Fibroblast of lung (primary cell): ENCODE measurements around the gene BLZF1. TPM values are rescaled to one million over a fixed set of nuclear protein-coding genes. Genes with fewer than 3 reads are reported as not detected.

Source experiments
- DNase-seq, 2 donors: peaks; one replicate each; pipeline versions ENCODE4 v3.0.0 to v3.0.0-alpha.2; 2010; ENCODE audit warnings: low read depth in 2 of 2
- H2AFZ ChIP-seq: 2 replicates; pipeline ENCODE4 v1.5.1; 2012; ENCODE audit warnings: low read length, control low read depth, inconsistent platforms
- H3K27ac ChIP-seq: 2 replicates; pipeline ENCODE4 v1.5.1; 2011; ENCODE audit warnings: low read length, control low read depth; ENCODE audit not compliant: insufficient read depth
- H3K27me3 ChIP-seq: 2 replicates; pipeline ENCODE4 v1.5.1; 2011; ENCODE audit warnings: mild to moderate bottlenecking, low read length; ENCODE audit not compliant: control insufficient read depth, insufficient read depth
- H3K36me3 ChIP-seq: 2 replicates; pipeline ENCODE4 v1.5.1; 2011; ENCODE audit warnings: low read length; ENCODE audit not compliant: control insufficient read depth, insufficient read depth
- H3K4me1 ChIP-seq: 2 replicates; pipeline ENCODE4 v1.5.1; 2011; ENCODE audit warnings: low read length; ENCODE audit not compliant: control insufficient read depth, insufficient read depth; ENCODE audit errors: extremely low read depth
- H3K4me2 ChIP-seq: 2 replicates; pipeline ENCODE4 v1.5.1; 2011; ENCODE audit warnings: low read length, control low read depth; ENCODE audit not compliant: insufficient read depth; ENCODE audit errors: extremely low read depth
- H3K4me3 ChIP-seq, 4 experiments: fragments of 200-600 bp in 1 of 4; sonication (generic) in 1 of 4; replicated peaks in 1 of 4; 2 replicates each; pipeline ENCODE4 v1.5.1; 2011 to 2016; ENCODE audit warnings: low read length in 4 of 4, low read depth in 3 of 4, mild to moderate bottlenecking in 3 of 4, control low read depth in 2 of 4, inconsistent platforms in 1 of 4, mixed read lengths in 1 of 4; ENCODE audit not compliant: insufficient read depth in 1 of 4; ENCODE audit errors: control extremely low read depth in 1 of 4
- H3K79me2 ChIP-seq: 2 replicates; pipeline ENCODE4 v1.5.1; 2012; ENCODE audit warnings: mild to moderate bottlenecking, low read length, inconsistent platforms; ENCODE audit not compliant: control insufficient read depth, insufficient read depth
- H3K9ac ChIP-seq: 2 replicates; pipeline ENCODE4 v1.5.1; 2011; ENCODE audit warnings: mild to moderate bottlenecking, low read length, control low read depth; ENCODE audit not compliant: insufficient read depth
- H3K9me3 ChIP-seq: 2 replicates; pipeline ENCODE4 v1.5.1; 2012; ENCODE audit warnings: low read depth, low read length; ENCODE audit not compliant: control insufficient read depth, insufficient read depth
- H4K20me1 ChIP-seq: 2 replicates; pipeline ENCODE4 v1.5.1; 2011; ENCODE audit warnings: low read length; ENCODE audit not compliant: control insufficient read depth, insufficient read depth; ENCODE audit errors: extremely low read depth
- EZH2 ChIP-seq: IDR thresholded peaks from 2 replicates; pipeline ENCODE4 v1.5.1; 2012; ENCODE audit warnings: low read length, control low read depth, mild to moderate bottlenecking; ENCODE audit errors: missing control alignments
- polyA plus RNA-seq, 2 donors: library from polyadenylated mRNA; depleted of rRNA in 1 of 2; stranded (reverse) in 1 of 2; unstranded in 1 of 2; fragments of >200 nt; gene quantifications; 2 replicates each; pipeline ENCODE4 v1.2.1, GENCODE V29; 2011 to 2012; ENCODE audit warnings: missing spikeins in 1 of 2
- total RNA-seq: library from RNA; depleted of rRNA; stranded (reverse); fragments of >200 nt; gene quantifications from 2 replicates; pipeline ENCODE4 v1.2.1, GENCODE V29; 2014
- TF ChIP-seq, protein P1 (sequence below), 2 donors: IDR thresholded peaks in 1 of 2; conservative IDR thresholded peaks in 1 of 2; 1 replicate in 1 of 2; 2 replicates in 1 of 2; pipeline ENCODE4 v1.5.1; 2011 to 2012; ENCODE audit warnings: low read length in 2 of 2, control low read depth in 1 of 2, inconsistent platforms in 1 of 2, low read depth in 1 of 2, mild to moderate bottlenecking in 1 of 2

The BLZF1 gene
- total and polyA plus RNA-seq, 2 donors (not counting 1 experiment from before 2014, with no cell fraction given): 27.1 to 28.0 TPM

DNA sequence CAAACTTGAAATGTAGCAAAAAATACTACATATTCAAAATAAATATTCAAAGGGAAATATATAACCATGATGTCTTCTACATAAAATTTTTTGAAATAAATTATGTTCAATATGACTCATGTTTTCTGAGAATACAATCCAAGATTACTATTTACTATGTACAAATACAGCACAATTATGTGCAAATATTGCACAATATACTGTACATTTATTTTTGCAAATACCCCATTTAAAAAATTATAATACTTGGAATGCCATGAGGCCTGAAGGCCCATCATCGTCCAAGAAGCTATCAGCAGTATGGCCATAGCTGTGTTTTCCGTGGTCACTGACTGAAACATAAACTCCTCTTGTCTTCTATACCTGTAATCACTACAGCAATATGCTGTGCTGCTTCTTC is 47.0 kb downstream of the BLZF1 start:
- Histone ChIP-seq H3K4me3 (no peak overlapping the region), H3K27ac (no peak overlapping the region), H3K4me2 (no peak overlapping the region), H2AFZ (no peak overlapping the region), H3K4me1 (no peaks in the 10 kb centered on the region), H3K9ac (no peak overlapping the region), H3K36me3 (no peaks in the 10 kb centered on the region), H3K79me2 (no peaks in the 10 kb centered on the region), H4K20me1 (no peaks in the 10 kb centered on the region), H3K27me3 (no peaks in the 10 kb centered on the region), H3K9me3 (no peaks in the 10 kb centered on the region)
- no peak for DNase-seq
- TF ChIP-seq EZH2: no peak
- TF ChIP-seq, protein P1, sequence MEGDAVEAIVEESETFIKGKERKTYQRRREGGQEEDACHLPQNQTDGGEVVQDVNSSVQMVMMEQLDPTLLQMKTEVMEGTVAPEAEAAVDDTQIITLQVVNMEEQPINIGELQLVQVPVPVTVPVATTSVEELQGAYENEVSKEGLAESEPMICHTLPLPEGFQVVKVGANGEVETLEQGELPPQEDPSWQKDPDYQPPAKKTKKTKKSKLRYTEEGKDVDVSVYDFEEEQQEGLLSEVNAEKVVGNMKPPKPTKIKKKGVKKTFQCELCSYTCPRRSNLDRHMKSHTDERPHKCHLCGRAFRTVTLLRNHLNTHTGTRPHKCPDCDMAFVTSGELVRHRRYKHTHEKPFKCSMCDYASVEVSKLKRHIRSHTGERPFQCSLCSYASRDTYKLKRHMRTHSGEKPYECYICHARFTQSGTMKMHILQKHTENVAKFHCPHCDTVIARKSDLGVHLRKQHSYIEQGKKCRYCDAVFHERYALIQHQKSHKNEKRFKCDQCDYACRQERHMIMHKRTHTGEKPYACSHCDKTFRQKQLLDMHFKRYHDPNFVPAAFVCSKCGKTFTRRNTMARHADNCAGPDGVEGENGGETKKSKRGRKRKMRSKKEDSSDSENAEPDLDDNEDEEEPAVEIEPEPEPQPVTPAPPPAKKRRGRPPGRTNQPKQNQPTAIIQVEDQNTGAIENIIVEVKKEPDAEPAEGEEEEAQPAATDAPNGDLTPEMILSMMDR (conservative IDR thresholded peaks at IDR 0.05 in 1 of 2, IDR thresholded peaks at IDR 0.05 in 1 of 2; ENCODE audit: low read depth in 1 of 2, low read length in 2 of 2): no peak

DNA sequence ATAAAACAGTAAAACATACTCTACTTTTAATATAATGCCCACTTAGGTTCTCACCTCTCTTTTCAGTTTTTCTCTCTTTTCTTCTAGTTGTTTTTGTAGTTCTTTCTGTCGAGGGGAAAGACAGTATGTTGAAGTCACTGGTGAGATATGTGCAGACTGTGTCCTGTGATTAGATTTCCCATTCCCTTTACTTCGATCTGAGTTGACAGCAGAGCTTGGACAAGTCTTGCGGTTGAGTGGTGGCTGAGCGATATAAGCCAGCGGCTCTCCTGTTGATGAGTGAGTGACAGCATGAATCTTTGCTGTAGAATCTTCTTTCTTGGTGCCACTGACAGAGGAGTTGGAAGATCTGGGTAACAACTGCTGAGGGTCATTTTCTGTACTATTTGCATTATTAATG is 53.3 kb downstream of the BLZF1 start:
- H3K4me2 ChIP-seq: no peak overlapping the region
- H3K27ac ChIP-seq: no peak overlapping the region
- no peaks in the 10 kb centered on the region for H3K9me3 ChIP-seq
- H3K9ac ChIP-seq: no peak overlapping the region
- no peak overlapping the region for H3K4me3 ChIP-seq
- H3K4me1 ChIP-seq: no peaks in the 10 kb centered on the region
- DNase-seq: no peak
- no peak overlapping the region for H2AFZ ChIP-seq
- no peak for TF ChIP-seq EZH2
- TF ChIP-seq, protein P1 (conservative IDR thresholded peaks at IDR 0.05 in 1 of 2, IDR thresholded peaks at IDR 0.05 in 1 of 2; ENCODE audit: low read depth in 1 of 2, low read length in 2 of 2): no peak
- H4K20me1 ChIP-seq: no peaks in the 10 kb centered on the region
- no peaks in the 10 kb centered on the region for H3K79me2 ChIP-seq
- H3K27me3 ChIP-seq: no peaks in the 10 kb centered on the region
- H3K36me3 ChIP-seq: no peaks in the 10 kb centered on the region

DNA sequence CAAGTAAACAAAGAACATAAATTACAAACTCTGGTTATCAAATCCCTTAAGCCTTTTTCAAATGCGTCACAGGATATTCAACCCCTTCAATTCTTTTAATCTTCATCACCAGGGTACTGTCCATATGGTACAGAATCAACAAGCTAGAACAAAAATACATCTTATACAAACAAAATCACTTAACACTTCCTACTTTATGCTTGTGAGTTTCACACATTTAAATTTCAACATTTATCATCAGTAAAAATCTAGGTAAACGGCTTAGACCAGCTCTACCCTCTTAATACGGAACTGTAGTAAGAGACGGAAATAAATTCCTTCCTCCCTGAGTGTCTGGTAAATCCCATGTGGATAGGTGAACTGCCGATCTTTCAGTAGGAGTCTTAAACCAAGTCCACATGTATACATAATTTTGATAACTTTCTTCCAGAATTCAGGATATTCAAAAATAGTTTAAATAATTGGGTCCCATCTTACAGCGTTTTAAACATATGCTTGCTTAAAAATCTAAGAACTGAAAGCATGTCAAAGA is 58.2 kb downstream of the BLZF1 start:
- H3K27ac ChIP-seq: no peak overlapping the region
- H3K4me1 ChIP-seq: no peaks in the 10 kb centered on the region
- no peak for TF ChIP-seq EZH2
- TF ChIP-seq, protein P1 (conservative IDR thresholded peaks at IDR 0.05 in 1 of 2, IDR thresholded peaks at IDR 0.05 in 1 of 2; ENCODE audit: low read depth in 1 of 2, low read length in 2 of 2): no peak
- DNase-seq: peak in 1 of 2 donors; percentile 7
- no peak overlapping the region for H3K9ac ChIP-seq
- no peaks in the 10 kb centered on the region for H3K79me2 ChIP-seq
- peak overlapping the region; percentile 94 for H3K4me2 ChIP-seq
- no peaks in the 10 kb centered on the region for H3K36me3 ChIP-seq
- H3K27me3 ChIP-seq: no peaks in the 10 kb centered on the region
- H3K4me3 ChIP-seq: peak overlapping the region in 1 of 4 experiments; percentile 90
- H2AFZ ChIP-seq: no peak overlapping the region
- no peaks in the 10 kb centered on the region for H3K9me3 ChIP-seq
- no peaks in the 10 kb centered on the region for H4K20me1 ChIP-seq
